GM23338 (cell line): ENCODE results near the gene PCDHB14. TPM values are rescaled to one million over a fixed set of nuclear protein-coding genes. Genes with fewer than 3 reads are reported as not detected.

Experiments used
- ATAC-seq: fragments of 200-7000 bp; cut with Tn5 transposase; 3 replicates; pipeline ENCODE4 v1.9.1; 2020
- DNase-seq: peaks from one replicate; pipeline ENCODE4 v3.0.0-alpha.2; 2015; ENCODE audit warnings: low spot score
- H2AFZ ChIP-seq: fragments of 200-600 bp; sonication (generic); 2 replicates; pipeline ENCODE4 v1.8.0; 2016; ENCODE audit warnings: antibody characterized with exemption, mild to moderate bottlenecking, moderate library complexity
- H3F3A ChIP-seq: fragments of 200-600 bp; sonication (generic); replicated peaks from 2 replicates; pipeline ENCODE4 v1.8.0; 2017; ENCODE audit warnings: antibody characterized with exemption, mixed run types, low read depth
- H3K27ac ChIP-seq: fragments of 200-600 bp; sonication (generic); 2 replicates; pipeline ENCODE4 v1.6.1; 2016; ENCODE audit warnings: low read depth
- H3K27me3 ChIP-seq: fragments of 200-600 bp; sonication (generic); 2 replicates; pipeline ENCODE4 v1.8.0; 2016; ENCODE audit warnings: mild to moderate bottlenecking, mixed run types, moderate library complexity; ENCODE audit not compliant: insufficient read depth
- H3K36me3 ChIP-seq: fragments of 200-600 bp; sonication (generic); 2 replicates; pipeline ENCODE4 v1.8.0; 2016; ENCODE audit warnings: mild to moderate bottlenecking; ENCODE audit not compliant: insufficient read depth
- H3K4me1 ChIP-seq: fragments of 200-600 bp; sonication (generic); 2 replicates; pipeline ENCODE4 v1.8.0; 2016; ENCODE audit warnings: mild to moderate bottlenecking, moderate library complexity; ENCODE audit not compliant: insufficient read depth
- H3K4me2 ChIP-seq: fragments of 200-600 bp; sonication (generic); 2 replicates; pipeline ENCODE4 v1.7.1; 2017; ENCODE audit warnings: mixed run types
- H3K4me3 ChIP-seq: fragments of 200-600 bp; sonication (generic); 2 replicates; pipeline ENCODE4 v1.6.1; 2016; ENCODE audit warnings: mixed run types
- H3K79me2 ChIP-seq: fragments of 200-600 bp; sonication (generic); replicated peaks from 2 replicates; pipeline ENCODE4 v1.8.0; 2017; ENCODE audit warnings: mild to moderate bottlenecking; ENCODE audit not compliant: insufficient read depth
- H3K9me2 ChIP-seq: fragments of 200-600 bp; sonication (generic); 2 replicates; pipeline ENCODE4 v1.8.0; 2017; ENCODE audit not compliant: insufficient read depth
- H4K20me1 ChIP-seq: fragments of 200-600 bp; sonication (generic); replicated peaks from 2 replicates; pipeline ENCODE4 v1.8.0; 2017; ENCODE audit warnings: mild to moderate bottlenecking; ENCODE audit not compliant: insufficient read depth
- H3K27ac Mint-ChIP-seq: 2 replicates; pipeline ENCODE4 v1.8.0; 2020; ENCODE audit warnings: inconsistent platforms, mild to moderate bottlenecking, moderate library complexity, mixed read lengths
- H3K27me3 Mint-ChIP-seq: 3 replicates; pipeline ENCODE4 v1.8.0; 2022; ENCODE audit warnings: low read depth, mild to moderate bottlenecking, moderate library complexity, mixed read lengths, inconsistent platforms; ENCODE audit not compliant: insufficient read depth, poor library complexity
- H3K36me3 Mint-ChIP-seq: 3 replicates; pipeline ENCODE4 v1.8.0; 2021; ENCODE audit warnings: low read depth, mild to moderate bottlenecking, inconsistent platforms, moderate library complexity, mixed read lengths
- H3K4me1 Mint-ChIP-seq: 3 replicates; pipeline ENCODE4 v1.8.0; 2020; ENCODE audit warnings: mild to moderate bottlenecking, inconsistent platforms, mixed read lengths
- H3K4me3 Mint-ChIP-seq: 3 replicates; pipeline ENCODE4 v1.8.0; 2021; ENCODE audit warnings: moderate library complexity, mild to moderate bottlenecking, inconsistent platforms, mixed read lengths
- H3K9me3 Mint-ChIP-seq: 3 replicates; pipeline ENCODE4 v1.8.0; 2020; ENCODE audit warnings: moderate library complexity, mild to moderate bottlenecking, inconsistent platforms, mixed read lengths
- ETS1 ChIP-seq: IDR thresholded peaks from 2 replicates; pipeline ENCODE4 v1.6.1; 2016; ENCODE audit warnings: antibody characterized with exemption
- EZH2 ChIP-seq: fragments of 200-600 bp; sonication (generic); IDR thresholded peaks from one replicate; pipeline ENCODE4 v1.8.0; 2017; ENCODE audit warnings: antibody characterized with exemption, mild to moderate bottlenecking, low read depth; ENCODE audit not compliant: unreplicated experiment
- long read RNA-seq: library from polyadenylated mRNA; unstranded; transcript quantifications from one replicate; pipeline ENCODE4 v2.0.0, GENCODE V29; 2020; ENCODE audit not compliant: unreplicated experiment
- polyA plus RNA-seq: library from polyadenylated mRNA; unstranded; fragments of >200 nt; fragmentation: Nextera tagmentation; extraction: Ambion mirVana; gene quantifications from 2 replicates; pipeline ENCODE4 v1.2.1, GENCODE V29; 2016
- total RNA-seq: library from RNA; depleted of rRNA; stranded (reverse); fragments of >200 nt; shearing (Covaris generic); gene quantifications from 2 replicates; pipeline ENCODE4 v1.2.3, GENCODE V29; 2014; rRNA removed
- TF ChIP-seq, protein P1 (sequence below), 2 experiments: fragments of 200-600 bp in 1 of 2; sonication (generic) in 1 of 2; conservative IDR thresholded peaks; 2 replicates each; pipeline versions ENCODE4 v1.5.1 to v1.6.1; 2016 to 2017; ENCODE audit warnings: antibody characterized with exemption in 2 of 2, low read depth in 2 of 2, mild to moderate bottlenecking in 2 of 2, moderate library complexity in 1 of 2
- TF ChIP-seq, protein P2 (sequence below): fragments of 250-450 bp; sonication (Bioruptor Pico); IDR thresholded peaks from 2 replicates; pipeline ENCODE4 v1.5.0; 2020; ENCODE audit warnings: mild to moderate bottlenecking, moderate library complexity

The PCDHB14 gene
- total RNA-seq (3.2 and 4.1 TPM in 2 replicates), polyA plus RNA-seq (0.71 and 0.83 TPM in 2 replicates)
- long read RNA-seq: 0 reads

- Histone ChIP-seq H3K4me2 (peak within 1 kb of the TSS; percentile 50), H3K79me2 (no peaks in the 10 kb centered on the region), H3K4me1 (no peaks in the 10 kb centered on the region), H3K36me3 (no peaks in the 10 kb centered on the region), H4K20me1 (no peaks in the 10 kb centered on the region), H3K27ac (no peak within 1 kb of the TSS), H3K9me2 (no peaks in the 10 kb centered on the region), H2AFZ (peak within 1 kb of the TSS; percentile 14; the same call in 1 of the 2 replicates), H3K4me3 (peak within 1 kb of the TSS; percentile 19), H3F3A (no peaks in the 10 kb centered on the region), H3K27me3 (no peaks in the 10 kb centered on the region)
- Mint-ChIP-seq H3K9me3 (peaks cover 14% of the 10 kb centered on the region), H3K4me1 (peaks cover 10% of the 10 kb centered on the region), H3K27ac (no peak within 1 kb of the TSS), H3K27me3 (peaks cover 2% of the 10 kb centered on the region), H3K4me3 (peak within 1 kb of the TSS; percentile 65), H3K36me3 (peaks cover 18% of the 10 kb centered on the region)
- TF ChIP-seq, protein P1, sequence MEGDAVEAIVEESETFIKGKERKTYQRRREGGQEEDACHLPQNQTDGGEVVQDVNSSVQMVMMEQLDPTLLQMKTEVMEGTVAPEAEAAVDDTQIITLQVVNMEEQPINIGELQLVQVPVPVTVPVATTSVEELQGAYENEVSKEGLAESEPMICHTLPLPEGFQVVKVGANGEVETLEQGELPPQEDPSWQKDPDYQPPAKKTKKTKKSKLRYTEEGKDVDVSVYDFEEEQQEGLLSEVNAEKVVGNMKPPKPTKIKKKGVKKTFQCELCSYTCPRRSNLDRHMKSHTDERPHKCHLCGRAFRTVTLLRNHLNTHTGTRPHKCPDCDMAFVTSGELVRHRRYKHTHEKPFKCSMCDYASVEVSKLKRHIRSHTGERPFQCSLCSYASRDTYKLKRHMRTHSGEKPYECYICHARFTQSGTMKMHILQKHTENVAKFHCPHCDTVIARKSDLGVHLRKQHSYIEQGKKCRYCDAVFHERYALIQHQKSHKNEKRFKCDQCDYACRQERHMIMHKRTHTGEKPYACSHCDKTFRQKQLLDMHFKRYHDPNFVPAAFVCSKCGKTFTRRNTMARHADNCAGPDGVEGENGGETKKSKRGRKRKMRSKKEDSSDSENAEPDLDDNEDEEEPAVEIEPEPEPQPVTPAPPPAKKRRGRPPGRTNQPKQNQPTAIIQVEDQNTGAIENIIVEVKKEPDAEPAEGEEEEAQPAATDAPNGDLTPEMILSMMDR (conservative IDR thresholded peaks at IDR 0.05; ENCODE audit: low read depth in 2 of 2): peak; percentile 75 to 85
- TF ChIP-seq ETS1 (no peak), EZH2 (no peak)
- TF ChIP-seq, protein P2, sequence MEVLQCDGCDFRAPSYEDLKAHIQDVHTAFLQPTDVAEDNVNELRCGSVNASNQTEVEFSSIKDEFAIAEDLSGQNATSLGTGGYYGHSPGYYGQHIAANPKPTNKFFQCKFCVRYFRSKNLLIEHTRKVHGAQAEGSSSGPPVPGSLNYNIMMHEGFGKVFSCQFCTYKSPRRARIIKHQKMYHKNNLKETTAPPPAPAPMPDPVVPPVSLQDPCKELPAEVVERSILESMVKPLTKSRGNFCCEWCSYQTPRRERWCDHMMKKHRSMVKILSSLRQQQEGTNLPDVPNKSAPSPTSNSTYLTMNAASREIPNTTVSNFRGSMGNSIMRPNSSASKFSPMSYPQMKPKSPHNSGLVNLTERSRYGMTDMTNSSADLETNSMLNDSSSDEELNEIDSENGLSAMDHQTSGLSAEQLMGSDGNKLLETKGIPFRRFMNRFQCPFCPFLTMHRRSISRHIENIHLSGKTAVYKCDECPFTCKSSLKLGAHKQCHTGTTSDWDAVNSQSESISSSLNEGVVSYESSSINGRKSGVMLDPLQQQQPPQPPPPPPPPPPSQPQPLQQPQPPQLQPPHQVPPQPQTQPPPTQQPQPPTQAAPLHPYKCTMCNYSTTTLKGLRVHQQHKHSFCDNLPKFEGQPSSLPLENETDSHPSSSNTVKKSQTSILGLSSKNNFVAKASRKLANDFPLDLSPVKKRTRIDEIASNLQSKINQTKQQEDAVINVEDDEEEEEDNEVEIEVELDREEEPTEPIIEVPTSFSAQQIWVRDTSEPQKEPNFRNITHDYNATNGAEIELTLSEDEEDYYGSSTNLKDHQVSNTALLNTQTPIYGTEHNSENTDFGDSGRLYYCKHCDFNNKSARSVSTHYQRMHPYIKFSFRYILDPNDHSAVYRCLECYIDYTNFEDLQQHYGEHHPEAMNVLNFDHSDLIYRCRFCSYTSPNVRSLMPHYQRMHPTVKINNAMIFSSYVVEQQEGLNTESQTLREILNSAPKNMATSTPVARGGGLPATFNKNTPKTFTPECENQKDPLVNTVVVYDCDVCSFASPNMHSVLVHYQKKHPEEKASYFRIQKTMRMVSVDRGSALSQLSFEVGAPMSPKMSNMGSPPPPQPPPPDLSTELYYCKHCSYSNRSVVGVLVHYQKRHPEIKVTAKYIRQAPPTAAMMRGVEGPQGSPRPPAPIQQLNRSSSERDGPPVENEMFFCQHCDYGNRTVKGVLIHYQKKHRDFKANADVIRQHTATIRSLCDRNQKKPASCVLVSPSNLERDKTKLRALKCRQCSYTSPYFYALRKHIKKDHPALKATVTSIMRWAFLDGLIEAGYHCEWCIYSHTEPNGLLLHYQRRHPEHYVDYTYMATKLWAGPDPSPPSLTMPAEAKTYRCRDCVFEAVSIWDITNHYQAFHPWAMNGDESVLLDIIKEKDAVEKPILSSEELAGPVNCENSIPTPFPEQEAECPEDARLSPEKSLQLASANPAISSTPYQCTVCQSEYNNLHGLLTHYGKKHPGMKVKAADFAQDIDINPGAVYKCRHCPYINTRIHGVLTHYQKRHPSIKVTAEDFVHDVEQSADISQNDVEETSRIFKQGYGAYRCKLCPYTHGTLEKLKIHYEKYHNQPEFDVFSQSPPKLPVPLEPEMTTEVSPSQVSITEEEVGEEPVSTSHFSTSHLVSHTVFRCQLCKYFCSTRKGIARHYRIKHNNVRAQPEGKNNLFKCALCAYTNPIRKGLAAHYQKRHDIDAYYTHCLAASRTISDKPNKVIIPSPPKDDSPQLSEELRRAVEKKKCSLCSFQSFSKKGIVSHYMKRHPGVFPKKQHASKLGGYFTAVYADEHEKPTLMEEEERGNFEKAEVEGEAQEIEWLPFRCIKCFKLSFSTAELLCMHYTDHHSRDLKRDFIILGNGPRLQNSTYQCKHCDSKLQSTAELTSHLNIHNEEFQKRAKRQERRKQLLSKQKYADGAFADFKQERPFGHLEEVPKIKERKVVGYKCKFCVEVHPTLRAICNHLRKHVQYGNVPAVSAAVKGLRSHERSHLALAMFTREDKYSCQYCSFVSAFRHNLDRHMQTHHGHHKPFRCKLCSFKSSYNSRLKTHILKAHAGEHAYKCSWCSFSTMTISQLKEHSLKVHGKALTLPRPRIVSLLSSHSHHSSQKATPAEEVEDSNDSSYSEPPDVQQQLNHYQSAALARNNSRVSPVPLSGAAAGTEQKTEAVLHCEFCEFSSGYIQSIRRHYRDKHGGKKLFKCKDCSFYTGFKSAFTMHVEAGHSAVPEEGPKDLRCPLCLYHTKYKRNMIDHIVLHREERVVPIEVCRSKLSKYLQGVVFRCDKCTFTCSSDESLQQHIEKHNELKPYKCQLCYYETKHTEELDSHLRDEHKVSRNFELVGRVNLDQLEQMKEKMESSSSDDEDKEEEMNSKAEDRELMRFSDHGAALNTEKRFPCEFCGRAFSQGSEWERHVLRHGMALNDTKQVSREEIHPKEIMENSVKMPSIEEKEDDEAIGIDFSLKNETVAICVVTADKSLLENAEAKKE (CRISPR knock-in tag): no peak
- DNase-seq: peak; percentile 91
- ATAC-seq: peak; percentile 100
Observed at GRCh38 chr5:141223112-141223783, at the start of gene PCDHB14. PCDHB14 (plus strand) TSS chr5:141223343; CDS start chr5:141223506, 163 bp downstream.
